Activated CD8-positive, alpha-beta memory T cell treated with anti-CD3 and anti-CD28 coated beads, Interleukin-2, amount 50 U/mL, for 48 hours (primary cell): ENCODE measurements around the gene RSF1.

Experiments used
- DNase-seq: peaks from one replicate; pipeline ENCODE4 v3.0.0-alpha.2; 2020

RSF1 gene

GRCh38 chr11:77806993-77807392 lies 13.5 kb downstream of the RSF1 start:
- DNase-seq: no peak

GRCh38 chr11:77806415-77806814 lies 14.1 kb downstream of the RSF1 start:
- no peak for DNase-seq

- no peak for DNase-seq
Observed at GRCh38 chr11:77801477-77801876, 19.0 kb downstream of the RSF1 start.

- no peak for DNase-seq
Observed at GRCh38 chr11:77800449-77800848, 20.1 kb downstream of the RSF1 start.

- no peak for DNase-seq
Observed at GRCh38 chr11:77799338-77799737, 21.2 kb downstream of the RSF1 start.

- no peak for DNase-seq
Observed at GRCh38 chr11:77793972-77794371, 26.6 kb downstream of the RSF1 start.

- no peak for DNase-seq
Observed at GRCh38 chr11:77791301-77791700, 29.2 kb downstream of the RSF1 start.

GRCh38 chr11:77789731-77790476 lies 30.6 kb downstream of the RSF1 start:
- no peak for DNase-seq

- no peak for DNase-seq
Observed at GRCh38 chr11:77789061-77789730, 31.3 kb downstream of the RSF1 start.

GRCh38 chr11:77784572-77784971 lies 36.0 kb downstream of the RSF1 start:
- DNase-seq: no peak

- DNase-seq: no peak
Observed at GRCh38 chr11:77783025-77783424, 37.5 kb downstream of the RSF1 start.

- no peak for DNase-seq
Observed at GRCh38 chr11:77779935-77780334, 40.6 kb downstream of the RSF1 start.

GRCh38 chr11:77778549-77778948 lies 42.0 kb downstream of the RSF1 start:
- no peak for DNase-seq

- DNase-seq: no peak
Observed at GRCh38 chr11:77778118-77778517, 42.4 kb downstream of the RSF1 start.

GRCh38 chr11:77776455-77776854 lies 44.1 kb downstream of the RSF1 start:
- no peak for DNase-seq

GRCh38 chr11:77775936-77776335 lies 44.6 kb downstream of the RSF1 start:
- no peak for DNase-seq

GRCh38 chr11:77771135-77771534 lies 49.4 kb downstream of the RSF1 start:
- no peak for DNase-seq

GRCh38 chr11:77770629-77771028 lies 49.9 kb downstream of the RSF1 start:
- DNase-seq: no peak

GRCh38 chr11:77762426-77762825 lies 58.1 kb downstream of the RSF1 start:
- no peak for DNase-seq

GRCh38 chr11:77761491-77761890 lies 59.0 kb downstream of the RSF1 start:
- DNase-seq: no peak

GRCh38 chr11:77758331-77758730 lies 62.2 kb downstream of the RSF1 start:
- DNase-seq: no peak

GRCh38 chr11:77753230-77753629 lies 67.3 kb downstream of the RSF1 start:
- DNase-seq: no peak

GRCh38 chr11:77752516-77752915 lies 68.0 kb downstream of the RSF1 start:
- no peak for DNase-seq

- no peak for DNase-seq
Observed at GRCh38 chr11:77750394-77751156, 69.9 kb downstream of the RSF1 start.
